Ishikawa (cell line): ENCODE data around the gene CD248.
A peak's percentile ranks its signal among the peaks of the same experiment; 100 is the strongest.

Experiments used
- CREB1 ChIP-seq: IDR thresholded peaks from 2 replicates; pipeline ENCODE4 v1.6.1; 2012; ENCODE audit warnings: low read depth
- EGR1 ChIP-seq: IDR thresholded peaks from 2 replicates; pipeline ENCODE4 v1.6.1; 2012
- EP300 ChIP-seq: IDR thresholded peaks from 2 replicates; pipeline ENCODE4 v1.6.1; 2012; ENCODE audit warnings: borderline replicate concordance
- FOXM1 ChIP-seq: IDR thresholded peaks from 2 replicates; pipeline ENCODE4 v1.6.1; 2012; ENCODE audit warnings: low read depth, borderline replicate concordance
- NFIC ChIP-seq: IDR thresholded peaks from 2 replicates; pipeline ENCODE4 v1.6.1; 2012
- RAD21 ChIP-seq: IDR thresholded peaks from 2 replicates; pipeline ENCODE4 v1.6.1; 2012; ENCODE audit warnings: low read depth
- REST ChIP-seq: IDR thresholded peaks from 2 replicates; pipeline ENCODE4 v1.6.1; 2012; ENCODE audit warnings: low read depth, mild to moderate bottlenecking
- TAF1 ChIP-seq: IDR thresholded peaks from 2 replicates; pipeline ENCODE4 v1.6.1; 2012; ENCODE audit warnings: low read depth, mild to moderate bottlenecking
- YY1 ChIP-seq: IDR thresholded peaks from 2 replicates; pipeline ENCODE4 v1.6.1; 2012; ENCODE audit warnings: low read depth
- ZBTB7A ChIP-seq: IDR thresholded peaks from 2 replicates; pipeline ENCODE4 v1.6.1; 2012; ENCODE audit warnings: low read depth
- TF ChIP-seq, protein P1 (sequence below): IDR thresholded peaks from 2 replicates; pipeline ENCODE4 v1.6.1; 2012
- TF ChIP-seq, protein P2 (sequence below): IDR thresholded peaks from 2 replicates; pipeline ENCODE4 v1.6.1; 2012

DNA sequence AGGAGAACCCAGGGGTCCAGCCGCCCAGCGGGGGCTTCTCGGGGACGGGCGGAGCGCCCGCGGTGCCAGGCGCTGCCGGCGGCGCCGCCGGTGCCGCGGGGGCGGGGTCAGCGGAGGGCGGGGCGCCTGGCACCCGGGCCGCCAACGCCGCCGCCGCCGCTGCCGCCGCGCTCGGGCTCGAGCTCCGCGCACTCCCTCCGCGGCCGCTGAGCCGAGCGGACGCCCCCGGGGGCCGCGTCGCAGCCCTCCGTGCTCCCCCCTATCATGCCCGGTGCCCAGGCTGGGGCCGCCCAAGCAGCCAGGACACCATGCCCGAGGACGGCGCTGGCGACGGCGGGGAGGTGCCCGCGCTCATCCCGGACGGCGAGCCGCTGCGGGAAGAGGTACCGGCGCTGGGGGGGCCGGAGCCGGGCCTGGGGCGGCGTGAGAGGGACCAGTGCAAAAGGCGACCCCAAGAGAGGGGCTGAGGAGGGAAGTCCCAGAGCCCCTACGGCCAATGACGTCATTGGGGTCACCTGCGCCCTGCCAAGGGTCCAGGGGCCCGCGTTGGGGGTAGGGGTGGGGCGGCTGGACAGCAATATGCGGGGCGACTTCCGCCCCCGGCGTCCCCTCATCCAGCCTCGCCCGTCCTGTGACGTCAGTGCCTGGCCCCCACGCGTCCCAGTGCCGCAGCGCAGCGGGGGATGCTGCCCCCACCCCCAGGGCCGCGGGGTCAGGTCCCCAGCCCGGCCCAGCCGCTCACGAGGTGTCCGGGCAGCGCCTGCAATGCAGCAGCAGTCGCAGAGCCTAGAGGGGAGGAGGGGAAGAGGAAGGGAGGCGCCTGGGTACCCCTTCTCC lies 24.9 kb downstream of the CD248 start, which contains the start of gene TMEM151A:
- TF ChIP-seq, protein P1, sequence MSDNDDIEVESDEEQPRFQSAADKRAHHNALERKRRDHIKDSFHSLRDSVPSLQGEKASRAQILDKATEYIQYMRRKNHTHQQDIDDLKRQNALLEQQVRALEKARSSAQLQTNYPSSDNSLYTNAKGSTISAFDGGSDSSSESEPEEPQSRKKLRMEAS, result no peak
- no peak for TF ChIP-seq CREB1
- TF ChIP-seq NFIC, result no peak
- TF ChIP-seq YY1, result no peak
- no peak for TF ChIP-seq RAD21
- TF ChIP-seq EP300, result no peak
- TF ChIP-seq REST, result 0 out of 2 replicates have a peak, but pooled peaks have one; percentile 23
- no peak for TF ChIP-seq TAF1
- no peak for TF ChIP-seq FOXM1
- TF ChIP-seq ZBTB7A, result peak; percentile 50; the same call in 1 of the 2 replicates
- no peak for TF ChIP-seq EGR1
- TF ChIP-seq, protein P2, sequence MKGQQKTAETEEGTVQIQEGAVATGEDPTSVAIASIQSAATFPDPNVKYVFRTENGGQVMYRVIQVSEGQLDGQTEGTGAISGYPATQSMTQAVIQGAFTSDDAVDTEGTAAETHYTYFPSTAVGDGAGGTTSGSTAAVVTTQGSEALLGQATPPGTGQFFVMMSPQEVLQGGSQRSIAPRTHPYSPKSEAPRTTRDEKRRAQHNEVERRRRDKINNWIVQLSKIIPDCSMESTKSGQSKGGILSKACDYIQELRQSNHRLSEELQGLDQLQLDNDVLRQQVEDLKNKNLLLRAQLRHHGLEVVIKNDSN, result no peak
